Measurements from ENCODE around the gene CPLANE2. TPM values are rescaled to one million over a fixed set of nuclear protein-coding genes. Genes with fewer than 3 reads are reported as not detected.

The CPLANE2 gene
- total RNA-seq, 1 donor from 2014 or later = 3.1 TPM

- peaks cover 12 to 16% (median 15%) of the 10 kb centered on the region in 3 donors for H3K4me1 ChIP-seq (ENCODE audit: control insufficient read depth in 3 of 3, insufficient read depth in 3 of 3, low read length in 3 of 3)
- no peak overlapping the region for H3K9ac ChIP-seq (ENCODE audit: low read depth in 1 of 3, low read length in 3 of 3)
- H3K9me3 ChIP-seq (ENCODE audit: control insufficient read depth in 3 of 3, low read length in 3 of 3) = no peaks in the 10 kb centered on the region
- H3K4me3 ChIP-seq (ENCODE audit: low read length in 3 of 3) = no peak overlapping the region
- no peaks in the 10 kb centered on the region for H3K36me3 ChIP-seq (ENCODE audit: control insufficient read depth in 3 of 3, insufficient read depth in 3 of 3, low read length in 3 of 3)
- H3K27ac ChIP-seq (ENCODE audit: low read depth, low read length) = no peak overlapping the region
- peaks cover 6 to 27% (median 7%) of the 10 kb centered on the region in 3 donors for H3K27me3 ChIP-seq (ENCODE audit: control insufficient read depth in 3 of 3, insufficient read depth in 3 of 3, low read length in 3 of 3)
Measured at GRCh38 chr1:16211824-16212223, 25.2 kb downstream of the CPLANE2 start.

GRCh38 chr1:16210581-16210980 lies 26.4 kb downstream of the CPLANE2 start:
- Histone ChIP-seq H3K27ac (ENCODE audit: low read depth, low read length) (no peak overlapping the region), H3K9me3 (ENCODE audit: control insufficient read depth in 3 of 3, low read length in 3 of 3) (no peaks in the 10 kb centered on the region), H3K9ac (ENCODE audit: low read depth in 1 of 3, low read length in 3 of 3) (no peak overlapping the region), H3K4me1 (ENCODE audit: control insufficient read depth in 3 of 3, insufficient read depth in 3 of 3, low read length in 3 of 3) (peaks cover 5 to 9% (median 9%) of the 10 kb centered on the region in 3 donors), H3K4me3 (ENCODE audit: low read length in 3 of 3) (no peak overlapping the region), H3K36me3 (ENCODE audit: control insufficient read depth in 3 of 3, insufficient read depth in 3 of 3, low read length in 3 of 3) (no peaks in the 10 kb centered on the region), H3K27me3 (ENCODE audit: control insufficient read depth in 3 of 3, insufficient read depth in 3 of 3, low read length in 3 of 3) (peaks cover 3 to 24% (median 7%) of the 10 kb centered on the region in 3 donors)

- H3K9ac ChIP-seq (ENCODE audit: low read depth in 1 of 3, low read length in 3 of 3) = no peak overlapping the region
- H3K9me3 ChIP-seq (ENCODE audit: control insufficient read depth in 3 of 3, low read length in 3 of 3) = no peaks in the 10 kb centered on the region
- no peak overlapping the region for H3K4me3 ChIP-seq (ENCODE audit: low read length in 3 of 3)
- peaks cover 5 to 9% (median 9%) of the 10 kb centered on the region in 3 donors for H3K4me1 ChIP-seq (ENCODE audit: control insufficient read depth in 3 of 3, insufficient read depth in 3 of 3, low read length in 3 of 3)
- H3K27me3 ChIP-seq (ENCODE audit: control insufficient read depth in 3 of 3, insufficient read depth in 3 of 3, low read length in 3 of 3) = peaks cover 3 to 24% (median 7%) of the 10 kb centered on the region in 3 donors
- H3K27ac ChIP-seq (ENCODE audit: low read depth, low read length) = no peak overlapping the region
- no peaks in the 10 kb centered on the region for H3K36me3 ChIP-seq (ENCODE audit: control insufficient read depth in 3 of 3, insufficient read depth in 3 of 3, low read length in 3 of 3)
Measured at GRCh38 chr1:16209847-16210407, 27.1 kb downstream of the CPLANE2 start.

- Histone ChIP-seq H3K27me3 (ENCODE audit: control insufficient read depth in 3 of 3, insufficient read depth in 3 of 3, low read length in 3 of 3) (peaks cover 3 to 24% (median 7%) of the 10 kb centered on the region in 3 donors), H3K36me3 (ENCODE audit: control insufficient read depth in 3 of 3, insufficient read depth in 3 of 3, low read length in 3 of 3) (no peaks in the 10 kb centered on the region), H3K27ac (ENCODE audit: low read depth, low read length) (no peak overlapping the region), H3K9ac (ENCODE audit: low read depth in 1 of 3, low read length in 3 of 3) (no peak overlapping the region), H3K9me3 (ENCODE audit: control insufficient read depth in 3 of 3, low read length in 3 of 3) (no peaks in the 10 kb centered on the region), H3K4me3 (ENCODE audit: low read length in 3 of 3) (no peak overlapping the region), H3K4me1 (ENCODE audit: control insufficient read depth in 3 of 3, insufficient read depth in 3 of 3, low read length in 3 of 3) (peaks cover 5 to 9% (median 9%) of the 10 kb centered on the region in 3 donors)
Measured at GRCh38 chr1:16209132-16209846, 27.7 kb downstream of the CPLANE2 start.

- H3K36me3 ChIP-seq (ENCODE audit: control insufficient read depth in 3 of 3, insufficient read depth in 3 of 3, low read length in 3 of 3) = no peaks in the 10 kb centered on the region
- peaks cover 5 to 9% (median 9%) of the 10 kb centered on the region in 3 donors for H3K4me1 ChIP-seq (ENCODE audit: control insufficient read depth in 3 of 3, insufficient read depth in 3 of 3, low read length in 3 of 3)
- no peak overlapping the region for H3K27ac ChIP-seq (ENCODE audit: low read depth, low read length)
- H3K9me3 ChIP-seq (ENCODE audit: control insufficient read depth in 3 of 3, low read length in 3 of 3) = no peaks in the 10 kb centered on the region
- H3K9ac ChIP-seq (ENCODE audit: low read depth in 1 of 3, low read length in 3 of 3) = no peak overlapping the region
- H3K4me3 ChIP-seq (ENCODE audit: low read length in 3 of 3) = no peak overlapping the region
- peaks cover 3 to 24% (median 7%) of the 10 kb centered on the region in 3 donors for H3K27me3 ChIP-seq (ENCODE audit: control insufficient read depth in 3 of 3, insufficient read depth in 3 of 3, low read length in 3 of 3)
Measured at GRCh38 chr1:16208270-16208987, 28.6 kb downstream of the CPLANE2 start.

GRCh38 chr1:16207318-16208269 lies 29.4 kb downstream of the CPLANE2 start:
- H3K27ac ChIP-seq (ENCODE audit: low read depth, low read length) = peak overlapping the region; percentile 76
- no peaks in the 10 kb centered on the region for H3K36me3 ChIP-seq (ENCODE audit: control insufficient read depth in 3 of 3, insufficient read depth in 3 of 3, low read length in 3 of 3)
- H3K4me1 ChIP-seq (ENCODE audit: control insufficient read depth in 3 of 3, insufficient read depth in 3 of 3, low read length in 3 of 3) = peaks cover 5 to 9% (median 9%) of the 10 kb centered on the region in 3 donors
- H3K9me3 ChIP-seq (ENCODE audit: control insufficient read depth in 3 of 3, low read length in 3 of 3) = no peaks in the 10 kb centered on the region
- H3K4me3 ChIP-seq (ENCODE audit: low read length in 3 of 3) = peak overlapping the region; percentile 41 to 59 (median 52)
- peaks cover 3 to 20% (median 7%) of the 10 kb centered on the region in 3 donors for H3K27me3 ChIP-seq (ENCODE audit: control insufficient read depth in 3 of 3, insufficient read depth in 3 of 3, low read length in 3 of 3)
- H3K9ac ChIP-seq (ENCODE audit: low read depth in 1 of 3, low read length in 3 of 3) = peak overlapping the region in 2 of 3 donors; percentile 40 to 56

- peaks cover 3 to 20% (median 7%) of the 10 kb centered on the region in 3 donors for H3K27me3 ChIP-seq (ENCODE audit: control insufficient read depth in 3 of 3, insufficient read depth in 3 of 3, low read length in 3 of 3)
- H3K9ac ChIP-seq (ENCODE audit: low read depth in 1 of 3, low read length in 3 of 3) = peak overlapping the region in 2 of 3 donors; percentile 40 to 56
- no peaks in the 10 kb centered on the region for H3K9me3 ChIP-seq (ENCODE audit: control insufficient read depth in 3 of 3, low read length in 3 of 3)
- H3K27ac ChIP-seq (ENCODE audit: low read depth, low read length) = peak overlapping the region; percentile 76
- H3K36me3 ChIP-seq (ENCODE audit: control insufficient read depth in 3 of 3, insufficient read depth in 3 of 3, low read length in 3 of 3) = no peaks in the 10 kb centered on the region
- H3K4me1 ChIP-seq (ENCODE audit: control insufficient read depth in 3 of 3, insufficient read depth in 3 of 3, low read length in 3 of 3) = peaks cover 5 to 9% (median 9%) of the 10 kb centered on the region in 3 donors
- H3K4me3 ChIP-seq (ENCODE audit: low read length in 3 of 3) = peak overlapping the region; percentile 41 to 59 (median 52)
Measured at GRCh38 chr1:16206547-16207317, 30.3 kb downstream of the CPLANE2 start.

GRCh38 chr1:16205891-16206546 lies 31.0 kb downstream of the CPLANE2 start:
- Histone ChIP-seq H3K9ac (ENCODE audit: low read depth in 1 of 3, low read length in 3 of 3) (peak overlapping the region in 2 of 3 donors; percentile 66 to 69), H3K4me1 (ENCODE audit: control insufficient read depth in 3 of 3, insufficient read depth in 3 of 3, low read length in 3 of 3) (peaks cover 5 to 9% (median 9%) of the 10 kb centered on the region in 3 donors), H3K4me3 (ENCODE audit: low read length in 3 of 3) (peak overlapping the region; percentile 56 to 63 (median 61)), H3K27ac (ENCODE audit: low read depth, low read length) (peak overlapping the region; percentile 58), H3K9me3 (ENCODE audit: control insufficient read depth in 3 of 3, low read length in 3 of 3) (no peaks in the 10 kb centered on the region), H3K36me3 (ENCODE audit: control insufficient read depth in 3 of 3, insufficient read depth in 3 of 3, low read length in 3 of 3) (no peaks in the 10 kb centered on the region), H3K27me3 (ENCODE audit: control insufficient read depth in 3 of 3, insufficient read depth in 3 of 3, low read length in 3 of 3) (peaks cover 3 to 20% (median 7%) of the 10 kb centered on the region in 3 donors)
